ENCODE measurements around the gene CACNB4.
"Not testable (repeated sequence)": the region's sequence is repeated elsewhere in the genome, so short reads cannot be mapped to it uniquely, and the experiment has no call there.

Gene CACNB4

GRCh38 chr2:151907286-151908203, 191.3 kb downstream of the CACNB4 start:
- DNase-seq (ENCODE audit: low read depth in 1 of 2, low spot score in 1 of 2) = no peak

- no peak for DNase-seq (ENCODE audit: low read depth in 1 of 2, low spot score in 1 of 2)
These were observed 192.2 kb downstream of the CACNB4 start for GRCh38 chr2:151906633-151906998.

GRCh38 chr2:151905963-151906632, 192.7 kb downstream of the CACNB4 start:
- no peak for DNase-seq (ENCODE audit: low read depth in 1 of 2, low spot score in 1 of 2)

- DNase-seq (ENCODE audit: low read depth in 1 of 2, low spot score in 1 of 2) = no peak
These were observed 194.0 kb downstream of the CACNB4 start for GRCh38 chr2:151904807-151905206.

- DNase-seq (ENCODE audit: low read depth in 1 of 2, low spot score in 1 of 2) = no peak
These were observed 194.8 kb downstream of the CACNB4 start for GRCh38 chr2:151904021-151904420.

- no peak for DNase-seq (ENCODE audit: low read depth in 1 of 2, low spot score in 1 of 2)
These were observed 196.0 kb downstream of the CACNB4 start for GRCh38 chr2:151902829-151903228.

GRCh38 chr2:151900331-151900730, 198.5 kb downstream of the CACNB4 start:
- DNase-seq (ENCODE audit: low read depth in 1 of 2, low spot score in 1 of 2) = no peak

- no peak for DNase-seq (ENCODE audit: low read depth in 1 of 2, low spot score in 1 of 2)
These were observed 199.7 kb downstream of the CACNB4 start for GRCh38 chr2:151899156-151899555.

- DNase-seq (ENCODE audit: low read depth in 1 of 2, low spot score in 1 of 2) = no peak
These were observed 207.2 kb downstream of the CACNB4 start for GRCh38 chr2:151891566-151892194.

GRCh38 chr2:151887164-151887563, 211.7 kb downstream of the CACNB4 start:
- DNase-seq (ENCODE audit: low read depth in 1 of 2, low spot score in 1 of 2) = no peak

GRCh38 chr2:151886241-151886640, 212.6 kb downstream of the CACNB4 start:
- DNase-seq (ENCODE audit: low read depth in 1 of 2, low spot score in 1 of 2) = no peak

GRCh38 chr2:151882786-151883445, 215.9 kb downstream of the CACNB4 start:
- no peak for DNase-seq (ENCODE audit: low read depth in 1 of 2, low spot score in 1 of 2)

GRCh38 chr2:151881342-151881741, 217.5 kb downstream of the CACNB4 start:
- DNase-seq (ENCODE audit: low read depth in 1 of 2, low spot score in 1 of 2) = no peak

- no peak for DNase-seq (ENCODE audit: low read depth in 1 of 2, low spot score in 1 of 2)
These were observed 218.3 kb downstream of the CACNB4 start for GRCh38 chr2:151880586-151880985.

- DNase-seq (ENCODE audit: low read depth in 1 of 2, low spot score in 1 of 2) = no peak
These were observed 219.9 kb downstream of the CACNB4 start for GRCh38 chr2:151878655-151879563.

- no peak for DNase-seq (ENCODE audit: low read depth in 1 of 2, low spot score in 1 of 2)
These were observed 220.6 kb downstream of the CACNB4 start for GRCh38 chr2:151878204-151878603.

GRCh38 chr2:151875631-151876030, 223.2 kb downstream of the CACNB4 start:
- not testable (repeated sequence) for DNase-seq (ENCODE audit: low read depth in 1 of 2, low spot score in 1 of 2)

GRCh38 chr2:151872463-151872862, 226.4 kb downstream of the CACNB4 start:
- no peak for DNase-seq (ENCODE audit: low read depth in 1 of 2, low spot score in 1 of 2)

GRCh38 chr2:151869291-151869690, 229.6 kb downstream of the CACNB4 start:
- DNase-seq (ENCODE audit: low read depth in 1 of 2, low spot score in 1 of 2) = no peak

GRCh38 chr2:151862700-151863099, 236.1 kb downstream of the CACNB4 start:
- no peak for DNase-seq (ENCODE audit: low read depth in 1 of 2, low spot score in 1 of 2)

Data from stimulated activated CD4-positive, alpha-beta T cell treated with anti-CD3 and anti-CD28 coated beads, Interleukin-15, amount 100 ng/mL, for 1 hour (primary cell).